Fibroblast of lung (primary cell): Measurements from ENCODE around the gene RAC3.

Source experiments
- EZH2 ChIP-seq: IDR thresholded peaks from 2 replicates; pipeline ENCODE4 v1.5.1; 2012; ENCODE audit warnings: low read length, control low read depth, mild to moderate bottlenecking; ENCODE audit errors: missing control alignments
- TF ChIP-seq, protein P1 (sequence below), 2 donors: IDR thresholded peaks in 1 of 2; conservative IDR thresholded peaks in 1 of 2; 1 replicate in 1 of 2; 2 replicates in 1 of 2; pipeline ENCODE4 v1.5.1; 2011 to 2012; ENCODE audit warnings: low read length in 2 of 2, control low read depth in 1 of 2, inconsistent platforms in 1 of 2, low read depth in 1 of 2, mild to moderate bottlenecking in 1 of 2

DNA sequence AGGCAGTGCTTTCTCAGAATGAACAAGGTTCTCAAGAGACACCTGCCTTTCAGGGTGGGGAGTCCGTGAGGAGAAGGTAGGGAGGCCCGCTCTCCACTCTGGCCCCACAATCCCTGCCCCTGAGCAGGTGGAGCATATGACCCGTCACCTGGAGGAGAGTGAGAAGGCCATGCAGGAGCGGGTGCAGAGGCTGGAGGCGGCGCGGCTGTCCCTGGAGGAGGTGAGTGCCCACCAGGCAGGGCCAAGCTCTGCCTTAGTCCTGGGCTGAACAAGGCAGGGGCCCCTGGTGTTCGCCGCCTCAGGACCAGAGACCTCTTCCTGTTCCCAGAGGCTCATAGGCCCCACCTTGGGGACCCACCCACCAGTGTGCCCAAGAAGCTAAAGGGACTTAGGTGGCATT is 2.5 kb upstream of the RAC3 start:
- TF ChIP-seq, protein P1, sequence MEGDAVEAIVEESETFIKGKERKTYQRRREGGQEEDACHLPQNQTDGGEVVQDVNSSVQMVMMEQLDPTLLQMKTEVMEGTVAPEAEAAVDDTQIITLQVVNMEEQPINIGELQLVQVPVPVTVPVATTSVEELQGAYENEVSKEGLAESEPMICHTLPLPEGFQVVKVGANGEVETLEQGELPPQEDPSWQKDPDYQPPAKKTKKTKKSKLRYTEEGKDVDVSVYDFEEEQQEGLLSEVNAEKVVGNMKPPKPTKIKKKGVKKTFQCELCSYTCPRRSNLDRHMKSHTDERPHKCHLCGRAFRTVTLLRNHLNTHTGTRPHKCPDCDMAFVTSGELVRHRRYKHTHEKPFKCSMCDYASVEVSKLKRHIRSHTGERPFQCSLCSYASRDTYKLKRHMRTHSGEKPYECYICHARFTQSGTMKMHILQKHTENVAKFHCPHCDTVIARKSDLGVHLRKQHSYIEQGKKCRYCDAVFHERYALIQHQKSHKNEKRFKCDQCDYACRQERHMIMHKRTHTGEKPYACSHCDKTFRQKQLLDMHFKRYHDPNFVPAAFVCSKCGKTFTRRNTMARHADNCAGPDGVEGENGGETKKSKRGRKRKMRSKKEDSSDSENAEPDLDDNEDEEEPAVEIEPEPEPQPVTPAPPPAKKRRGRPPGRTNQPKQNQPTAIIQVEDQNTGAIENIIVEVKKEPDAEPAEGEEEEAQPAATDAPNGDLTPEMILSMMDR (conservative IDR thresholded peaks at IDR 0.05 in 1 of 2, IDR thresholded peaks at IDR 0.05 in 1 of 2; ENCODE audit: low read depth in 1 of 2, low read length in 2 of 2), result no peak
- TF ChIP-seq EZH2, result no peak
